Left forelimb (tissue), 1 donor: ENCODE measurements around the gene UBASH3A.
"Not testable (repeated sequence)": the region's sequence is repeated elsewhere in the genome, so short reads cannot be mapped to it uniquely, and the experiment has no call there.

Source experiments
- DNase-seq: peaks from one replicate; pipeline ENCODE4 v3.0.0-alpha.2; 2018; ENCODE audit warnings: low spot score

The UBASH3A gene

DNA sequence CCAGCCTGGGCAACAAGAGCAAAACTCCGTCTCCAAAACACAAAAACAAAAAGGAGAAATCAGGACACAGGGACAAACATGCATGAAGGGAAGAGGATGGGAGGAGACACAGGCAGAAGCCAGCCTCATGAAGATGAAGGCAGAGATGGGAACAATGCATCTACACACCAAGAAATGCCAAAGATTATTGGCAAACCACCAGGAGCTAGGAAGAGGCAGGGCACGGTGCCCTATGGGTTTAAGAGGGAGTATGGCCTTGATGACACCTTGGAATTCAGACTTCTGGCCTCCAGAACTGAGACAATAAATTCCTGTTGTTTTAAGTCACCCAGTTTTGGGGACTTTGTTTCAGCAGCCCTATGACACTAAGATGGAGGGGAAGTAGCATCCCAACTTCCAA, 13.0 kb upstream of the UBASH3A start:
- no peak for DNase-seq

DNA sequence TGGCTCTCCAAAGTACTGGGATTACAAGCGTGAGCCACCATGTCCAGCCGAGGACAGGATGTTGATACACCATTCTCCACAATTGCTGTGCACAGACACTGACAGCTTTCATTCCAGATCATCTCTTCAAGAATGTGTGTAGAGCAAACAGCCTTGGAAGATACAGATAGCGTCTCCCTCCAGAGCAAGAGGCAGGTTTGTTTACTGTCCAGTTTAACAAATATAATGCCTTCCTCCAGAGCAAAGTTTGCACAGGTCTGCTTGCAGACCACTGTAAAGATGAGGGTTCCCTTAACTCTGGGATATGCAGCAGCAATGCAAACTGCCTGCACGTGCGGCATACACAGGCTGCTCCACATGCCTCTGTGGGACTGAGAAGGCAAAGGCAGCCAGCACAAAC, 12.4 kb upstream of the UBASH3A start:
- DNase-seq = no peak

- no peak for DNase-seq
Measured at GRCh38 chr21:42392731-42393442, 10.8 kb upstream of the UBASH3A start.

- DNase-seq = no peak
Measured at GRCh38 chr21:42393443-42393950, 10.2 kb upstream of the UBASH3A start.

- DNase-seq = no peak
Measured at GRCh38 chr21:42395302-42395701, 8.4 kb upstream of the UBASH3A start.

DNA sequence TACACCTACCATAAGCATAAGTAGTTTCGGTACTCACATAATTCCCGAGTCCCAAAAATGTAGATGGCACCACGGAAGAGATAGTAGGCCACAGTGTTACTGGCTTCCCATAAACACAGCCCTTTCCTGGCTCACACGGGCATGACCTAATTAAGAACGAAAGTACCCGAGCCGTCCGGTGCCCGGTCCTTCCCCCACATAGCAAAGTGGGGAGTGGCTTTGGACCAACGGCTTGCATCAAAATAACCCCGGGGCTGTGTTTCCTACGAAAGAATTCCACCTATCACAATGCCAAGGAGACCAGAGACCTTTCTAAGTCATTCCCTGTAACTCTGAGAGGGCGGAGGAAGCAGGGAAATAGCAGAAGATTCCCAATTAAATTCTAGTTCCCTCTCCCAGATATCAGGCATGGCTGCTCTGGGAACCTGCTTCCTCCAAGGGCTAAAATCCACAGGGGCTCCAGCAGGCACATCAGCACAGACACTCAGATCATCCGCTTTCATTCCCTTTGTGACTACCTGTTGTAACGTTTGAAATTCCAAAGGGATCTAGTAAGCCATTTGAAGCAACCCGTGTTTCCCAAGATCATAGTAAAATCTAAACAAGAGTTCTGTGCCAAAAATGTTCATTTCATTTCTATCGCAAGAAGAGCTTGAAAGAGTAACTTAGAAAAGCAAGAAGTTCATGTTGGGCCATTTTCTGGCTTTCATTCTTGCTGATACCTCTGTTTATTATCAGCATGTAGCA, 7.6 kb upstream of the UBASH3A start, which contains the start of gene TMPRSS3:
TMPRSS3 (minus strand) TSS at position 148 of the 747 bp plus-strand sequence. CDS start 635 bp downstream, outside the sequence.
- DNase-seq = peak; percentile 33

GRCh38 chr21:42396799-42397745, 6.6 kb upstream of the UBASH3A start:
- DNase-seq = no peak

- DNase-seq = no peak
Measured at GRCh38 chr21:42397746-42398394, 5.8 kb upstream of the UBASH3A start.

DNA sequence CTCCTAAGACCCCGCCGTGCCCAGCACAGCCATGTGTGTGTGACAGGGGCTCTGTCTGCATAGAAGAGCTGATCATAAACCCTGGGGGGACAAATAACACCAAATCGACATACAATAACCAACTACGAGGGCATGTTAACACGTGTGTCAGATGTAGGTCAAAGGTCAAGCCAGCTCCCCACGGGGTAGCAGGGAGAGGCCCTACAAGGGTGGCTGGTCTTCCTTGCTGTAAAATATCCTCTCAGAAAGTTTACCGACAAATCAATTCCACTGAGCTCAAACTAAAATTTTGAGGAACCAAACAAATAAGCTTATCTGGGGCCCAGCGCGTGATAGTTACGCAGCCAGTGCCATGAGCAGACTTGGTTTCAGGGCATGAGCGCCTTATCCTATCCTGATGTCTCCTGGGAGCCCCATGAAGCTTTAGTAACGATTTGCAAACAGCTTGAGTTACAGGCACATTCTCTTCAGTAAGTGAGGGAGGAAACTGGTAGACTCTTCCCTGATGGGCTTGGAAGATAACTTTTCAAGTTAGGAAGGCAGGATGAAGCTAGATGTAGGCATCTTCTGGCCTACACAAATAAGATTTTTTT, 5.2 kb upstream of the UBASH3A start:
- DNase-seq = no peak

- no peak for DNase-seq
Measured at GRCh38 chr21:42400525-42400924, 3.2 kb upstream of the UBASH3A start.

- DNase-seq = no peak
Measured at GRCh38 chr21:42401154-42401553, 2.5 kb upstream of the UBASH3A start.

GRCh38 chr21:42401820-42402251, 1.9 kb upstream of the UBASH3A start:
- DNase-seq = no peak

DNA sequence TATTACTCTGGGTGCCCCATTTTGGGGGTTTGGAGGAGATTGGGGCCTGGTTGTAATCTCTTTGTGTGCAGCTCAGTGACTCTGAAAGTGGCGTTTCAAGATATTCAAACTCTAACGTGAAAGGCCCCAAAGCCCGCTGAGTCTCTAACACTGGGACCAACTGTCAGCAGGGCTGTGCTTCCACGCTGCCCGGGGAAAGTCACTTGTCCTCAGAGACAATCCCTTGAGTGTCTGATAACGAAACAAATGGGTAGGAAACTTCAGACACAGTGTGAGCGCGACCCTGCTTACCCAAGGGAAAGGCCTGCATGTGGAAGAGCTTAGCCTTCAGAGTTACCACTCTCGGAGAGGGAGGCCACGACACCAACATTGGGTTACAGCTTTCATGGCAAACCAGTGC, 837 bp downstream of the UBASH3A start:
- DNase-seq = peak; percentile 22

GRCh38 chr21:42405064-42406013, 1.6 kb downstream of the UBASH3A start:
- peak; percentile 48 for DNase-seq

DNA sequence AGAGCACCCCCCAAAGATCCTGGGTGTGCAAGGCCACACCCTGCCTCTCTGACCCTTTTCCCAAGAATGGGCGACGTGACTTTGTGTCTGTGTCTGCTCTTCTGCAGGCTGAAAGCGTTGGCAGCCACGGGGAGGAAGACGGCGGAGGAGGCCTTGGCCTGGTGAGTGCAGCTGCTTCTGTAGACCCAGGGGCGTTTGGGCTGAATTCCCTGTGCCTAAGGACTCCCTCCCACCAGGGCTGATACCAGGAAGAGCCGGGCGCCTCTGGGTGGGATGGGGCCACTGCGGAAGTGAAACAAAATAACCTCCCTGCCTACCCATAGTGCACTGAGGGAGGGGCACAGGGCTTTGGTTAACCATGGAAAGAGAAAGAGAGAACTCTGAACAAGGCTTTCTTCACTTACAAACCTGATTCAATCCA, 2.5 kb downstream of the UBASH3A start:
- no peak for DNase-seq

DNA sequence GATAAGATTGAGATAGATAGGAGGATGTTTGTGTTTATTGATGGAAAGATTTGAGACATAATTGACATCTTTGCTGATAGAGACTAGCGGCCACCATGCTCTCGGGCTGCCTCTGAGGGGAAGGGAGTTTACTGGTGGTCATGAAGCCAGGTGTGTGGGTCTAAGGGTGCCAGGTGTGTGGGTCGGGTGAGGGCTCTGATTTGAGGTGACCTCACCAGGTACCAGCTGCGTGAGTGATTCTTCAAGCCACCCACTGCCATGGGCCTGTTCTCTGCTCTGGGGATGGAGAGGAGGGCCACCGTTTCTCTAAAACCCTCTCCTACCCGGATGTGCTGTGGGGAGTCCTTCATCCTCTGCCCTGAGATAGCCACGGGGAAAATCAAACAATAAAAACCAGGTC, 3.2 kb downstream of the UBASH3A start:
- DNase-seq = peak; percentile 50

DNA sequence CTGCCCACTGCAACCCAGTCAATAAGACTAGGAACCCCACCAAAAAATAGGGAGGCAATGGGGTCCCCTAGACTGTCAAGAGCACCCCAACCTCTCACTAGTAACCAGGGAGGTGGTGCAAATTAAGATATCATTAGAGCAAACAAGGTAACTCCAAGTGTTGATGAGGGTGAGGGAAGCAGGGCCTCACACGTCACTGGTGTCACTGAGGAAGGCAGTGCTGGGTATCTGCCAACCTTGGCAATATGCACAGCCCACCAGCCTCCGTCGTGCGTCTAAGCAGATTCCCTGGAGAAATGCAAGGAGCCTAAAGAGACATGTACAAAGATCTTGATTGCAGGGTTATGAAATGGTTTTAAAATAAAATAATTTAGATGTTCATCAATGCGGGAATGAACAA, 3.8 kb downstream of the UBASH3A start:
- peak; percentile 20 for DNase-seq

- DNase-seq = not testable (repeated sequence)
Measured at GRCh38 chr21:42408718-42409117, 5.0 kb downstream of the UBASH3A start.

- DNase-seq = peak; percentile 3
Measured at GRCh38 chr21:42409366-42409765, 5.7 kb downstream of the UBASH3A start.
